Measurements from ENCODE around the gene PSD. TPM values are rescaled to one million over a fixed set of nuclear protein-coding genes. Genes with fewer than 3 reads are reported as not detected.

PSD gene
- total and polyA plus RNA-seq, 7 donors, result 0.15 to 1.7 (median 0.51) TPM; not detected in 1

- no peak for ATAC-seq
- WGBS, 3 donors, result 92 to 98% (median 97%) methylated on average over 6 of the region's 6 CpGs
- no peak for TF ChIP-seq CTCF (IDR thresholded peaks at IDR 0.05)
Measured at GRCh38 chr10:102379383-102379782, 39.2 kb downstream of the PSD start.

GRCh38 chr10:102376901-102377300 is 41.7 kb downstream of the PSD start:
- no peak overlapping the region for H3K4me3 ChIP-seq
- DNase-seq, result no peak
- no peaks in the 10 kb centered on the region for H3K9me3 ChIP-seq
- TF ChIP-seq CTCF (IDR thresholded peaks at IDR 0.05), result no peak
- WGBS, 3 donors, result 89 to 92% (median 91%) methylated on average over 11 to 12 of the region's 12 CpGs
- no peak overlapping the region for H3K27ac ChIP-seq
- H3K4me1 ChIP-seq, result no peaks in the 10 kb centered on the region
- H3K36me3 ChIP-seq (ENCODE audit: insufficient read depth in 1 of 2, low read depth in 1 of 2), result peaks cover 12 to 100% of the 10 kb centered on the region in 2 donors
- intact Hi-C loops (cut with DNase I), result no loop called here
- no peaks in the 10 kb centered on the region for H3K27me3 ChIP-seq (ENCODE audit: insufficient read depth in 3 of 3, low read length in 2 of 3)
- ATAC-seq, result no peak

More at GRCh38 chr10:102379383-102379782, 39.2 kb downstream of the PSD start:
- intact Hi-C loops (cut with DNase I), result no loop called here
- H3K27me3 ChIP-seq (ENCODE audit: insufficient read depth in 3 of 3, low read length in 2 of 3), result no peaks in the 10 kb centered on the region
- no peak overlapping the region for H3K27ac ChIP-seq
- no peak for DNase-seq
- peaks cover 9 to 92% of the 10 kb centered on the region in 2 donors for H3K36me3 ChIP-seq (ENCODE audit: insufficient read depth in 1 of 2, low read depth in 1 of 2)
- no peaks in the 10 kb centered on the region for H3K4me1 ChIP-seq
- no peaks in the 10 kb centered on the region for H3K9me3 ChIP-seq
- no peak overlapping the region for H3K4me3 ChIP-seq

- H3K27me3 ChIP-seq (ENCODE audit: insufficient read depth in 3 of 3, low read length in 2 of 3), result no peaks in the 10 kb centered on the region
- H3K4me1 ChIP-seq, result no peaks in the 10 kb centered on the region
- TF ChIP-seq CTCF (IDR thresholded peaks at IDR 0.05), result no peak
- intact Hi-C loops (cut with DNase I), result no loop called here
- WGBS, 3 donors, result 79 to 84% (median 81%) methylated on average over 2 of the region's 2 CpGs
- H3K9me3 ChIP-seq, result peaks cover 4% of the 10 kb centered on the region
- no peak overlapping the region for H3K4me3 ChIP-seq
- DNase-seq, result no peak
- H3K36me3 ChIP-seq (ENCODE audit: insufficient read depth in 1 of 2, low read depth in 1 of 2), result peaks cover 13 to 100% of the 10 kb centered on the region in 2 donors
- ATAC-seq, result no peak
- H3K27ac ChIP-seq, result no peak overlapping the region
Measured at GRCh38 chr10:102375867-102376266, 42.7 kb downstream of the PSD start.

GRCh38 chr10:102375250-102375649 is 43.3 kb downstream of the PSD start:
- TF ChIP-seq CTCF (IDR thresholded peaks at IDR 0.05), result no peak
- no peak overlapping the region for H3K4me3 ChIP-seq
- 86 to 92% (median 89%) methylated on average over 7 of the region's 7 CpGs for WGBS, 3 donors
- H3K36me3 ChIP-seq (ENCODE audit: insufficient read depth in 1 of 2, low read depth in 1 of 2), result peaks cover 17 to 100% of the 10 kb centered on the region in 2 donors
- ATAC-seq (no peak), DNase-seq (no peak)
- no peaks in the 10 kb centered on the region for H3K4me1 ChIP-seq
- intact Hi-C loops (cut with DNase I), result no loop called here
- H3K9me3 ChIP-seq, result peaks cover 5% of the 10 kb centered on the region
- H3K27me3 ChIP-seq (ENCODE audit: insufficient read depth in 3 of 3, low read length in 2 of 3), result no peaks in the 10 kb centered on the region
- H3K27ac ChIP-seq, result no peak overlapping the region

GRCh38 chr10:102371295-102371694 is 47.3 kb downstream of the PSD start:
- Histone ChIP-seq H3K27me3 (ENCODE audit: insufficient read depth in 3 of 3, low read length in 2 of 3) (no peaks in the 10 kb centered on the region), H3K27ac (no peak overlapping the region), H3K9me3 (peaks cover 5% of the 10 kb centered on the region), H3K4me3 (no peak overlapping the region), H3K4me1 (no peaks in the 10 kb centered on the region), H3K36me3 (ENCODE audit: insufficient read depth in 1 of 2, low read depth in 1 of 2) (peaks cover 21 to 100% of the 10 kb centered on the region in 2 donors)
- intact Hi-C loops (cut with DNase I), result no loop called here
- no peak for TF ChIP-seq CTCF (IDR thresholded peaks at IDR 0.05)
- DNase-seq (no peak), ATAC-seq (no peak)
- WGBS, 3 donors, result 97 to 100% (median 98%) methylated on average over 2 of the region's 2 CpGs
